ENCODE results near the gene TGM5.
"Not testable (repeated sequence)": the region's sequence is repeated elsewhere in the genome, so short reads cannot be mapped to it uniquely, and the experiment has no call there.

The TGM5 gene

DNA sequence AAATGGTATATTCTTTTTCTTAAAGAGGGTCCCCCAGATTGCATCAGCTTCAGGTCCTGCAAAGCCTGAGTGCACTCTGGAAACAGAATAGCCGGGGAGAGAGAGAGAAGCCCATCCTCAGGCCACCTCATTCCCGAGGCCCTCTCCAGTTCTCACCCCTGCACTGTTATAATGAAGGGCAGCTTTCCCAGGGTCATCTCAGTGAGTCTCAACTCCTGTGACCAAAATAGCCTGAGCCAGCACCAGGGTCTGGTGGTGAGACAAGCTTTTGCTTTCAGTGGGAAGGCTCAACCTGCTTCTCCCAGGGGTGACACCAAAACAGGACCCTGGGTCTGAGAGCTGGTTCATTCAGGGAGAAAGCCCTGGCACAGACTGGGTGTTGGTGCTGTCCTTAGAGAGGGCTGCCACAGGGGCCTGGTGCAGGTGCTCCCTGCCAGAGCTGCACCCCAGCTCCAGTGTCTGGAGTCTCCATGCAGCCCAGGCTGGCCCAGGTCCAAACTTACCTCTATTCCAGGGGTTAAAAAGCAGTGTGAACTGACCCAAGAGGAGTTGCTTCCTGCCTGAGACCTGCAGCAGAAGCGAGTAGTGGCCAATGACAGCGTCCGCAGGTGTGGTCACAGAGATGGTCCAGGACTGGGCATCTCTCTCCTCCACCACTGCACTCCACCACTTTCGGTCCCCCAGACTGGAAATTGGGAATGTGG is 52.0 kb downstream of the TGM5 start:
- no peak for DNase-seq (ENCODE audit: low spot score)

- DNase-seq (ENCODE audit: low spot score), result peak; percentile 38
These were observed 52.6 kb downstream of the TGM5 start for GRCh38 chr15:43214169-43214568.

- no peak for DNase-seq (ENCODE audit: low spot score)
These were observed 53.3 kb downstream of the TGM5 start for GRCh38 chr15:43213466-43213865.

DNA sequence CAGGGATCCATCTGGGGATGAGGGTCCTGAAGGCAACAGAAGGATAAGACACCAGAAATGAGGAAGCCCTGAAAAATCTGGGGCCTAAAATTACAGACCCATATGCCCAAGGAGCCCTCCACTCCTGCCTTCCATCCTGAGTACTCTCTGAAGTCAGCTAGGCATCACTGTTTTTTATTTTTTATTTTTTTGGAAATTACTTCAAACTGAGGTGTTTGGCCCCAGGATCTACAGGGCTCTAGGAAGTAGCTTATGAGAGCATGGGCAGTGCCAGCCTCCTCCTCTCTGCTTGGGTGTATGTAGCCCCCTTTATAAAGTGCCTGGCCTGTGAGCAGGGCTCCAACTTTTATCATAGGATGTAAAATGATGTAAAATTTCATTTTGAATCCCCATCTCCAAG is 53.8 kb downstream of the TGM5 start:
- no peak for DNase-seq (ENCODE audit: low spot score)

DNA sequence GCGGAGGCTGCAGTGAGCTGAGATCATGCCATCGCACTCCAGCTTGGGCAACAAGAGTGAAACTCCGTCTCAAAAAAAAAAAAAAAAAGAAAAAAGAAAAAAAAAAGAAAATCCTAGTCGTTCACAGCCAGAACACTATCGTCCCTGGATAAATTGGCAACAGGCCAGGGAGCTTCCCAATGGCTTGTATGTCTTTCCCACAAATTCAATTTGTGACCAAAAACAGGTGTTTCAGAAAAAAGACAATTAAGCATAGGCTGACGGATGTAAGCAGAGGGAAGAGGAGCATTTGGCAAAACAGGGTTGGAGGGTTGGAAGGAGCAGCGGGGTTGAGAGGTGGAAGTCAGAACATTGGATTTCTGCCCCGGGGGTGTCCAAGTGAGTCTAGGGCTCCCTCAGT is 54.4 kb downstream of the TGM5 start:
- DNase-seq (ENCODE audit: low spot score), result no peak

GRCh38 chr15:43211224-43211735 is 55.4 kb downstream of the TGM5 start:
- DNase-seq (ENCODE audit: low spot score), result no peak

DNA sequence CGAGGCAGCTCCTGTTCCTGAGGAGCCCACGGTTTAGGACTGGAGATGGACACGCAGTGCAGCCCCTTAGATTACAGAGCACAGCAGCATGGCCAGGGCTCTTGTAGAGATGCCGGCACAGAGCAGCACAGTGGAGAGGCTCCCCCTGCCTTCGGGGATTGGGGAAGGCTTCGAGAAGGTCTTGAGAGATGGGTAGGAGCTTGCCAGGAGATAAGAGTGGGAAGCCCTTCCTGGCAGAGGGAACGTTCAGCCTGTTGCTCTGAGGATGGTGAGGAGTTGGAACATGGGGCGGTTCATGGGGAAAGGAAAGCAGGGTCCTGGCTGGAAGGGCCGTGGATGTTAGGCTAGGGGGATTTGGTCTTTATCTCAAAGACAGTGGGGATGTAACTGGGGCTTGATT is 55.9 kb downstream of the TGM5 start:
- no peak for DNase-seq (ENCODE audit: low spot score)

GRCh38 chr15:43210172-43210745 is 56.5 kb downstream of the TGM5 start:
- DNase-seq (ENCODE audit: low spot score), result no peak

DNA sequence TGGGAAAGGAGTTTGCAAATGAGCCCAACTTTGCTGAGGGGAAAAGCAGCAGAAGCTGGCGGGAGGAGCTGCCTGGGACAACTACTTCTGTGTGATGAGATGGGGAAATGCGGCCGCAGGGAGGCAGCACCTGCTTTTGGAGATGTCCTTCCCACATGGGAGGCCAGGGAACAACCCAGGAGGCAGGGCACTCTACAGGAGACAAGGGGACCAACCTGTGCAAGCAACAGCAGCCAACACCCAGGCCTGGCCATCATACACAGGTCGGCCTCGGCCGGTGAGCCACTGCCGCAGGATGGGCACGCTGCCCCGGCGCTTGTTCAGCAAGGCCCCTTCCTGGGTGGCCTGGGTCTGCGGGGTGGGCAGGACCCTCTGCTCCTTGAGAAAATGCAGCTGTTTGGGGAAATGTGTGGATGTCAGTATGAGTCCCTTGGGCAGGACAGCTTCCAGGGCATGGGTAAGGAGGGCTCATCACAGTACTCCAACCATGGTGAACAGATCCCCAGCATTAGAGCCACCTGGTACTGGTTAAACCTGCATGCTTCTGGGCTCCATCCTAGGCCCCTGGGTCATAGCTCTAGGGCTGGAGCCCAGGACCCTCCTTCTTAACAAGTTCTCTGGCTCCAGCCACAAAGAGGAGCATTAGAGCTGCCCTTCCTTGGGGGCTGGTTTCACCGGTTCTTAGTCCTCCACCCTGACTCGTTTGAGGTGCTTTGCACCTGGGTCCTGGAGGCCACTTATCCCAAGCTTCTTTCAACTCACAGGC is 57.5 kb downstream of the TGM5 start:
- DNase-seq (ENCODE audit: low spot score), result no peak

DNA sequence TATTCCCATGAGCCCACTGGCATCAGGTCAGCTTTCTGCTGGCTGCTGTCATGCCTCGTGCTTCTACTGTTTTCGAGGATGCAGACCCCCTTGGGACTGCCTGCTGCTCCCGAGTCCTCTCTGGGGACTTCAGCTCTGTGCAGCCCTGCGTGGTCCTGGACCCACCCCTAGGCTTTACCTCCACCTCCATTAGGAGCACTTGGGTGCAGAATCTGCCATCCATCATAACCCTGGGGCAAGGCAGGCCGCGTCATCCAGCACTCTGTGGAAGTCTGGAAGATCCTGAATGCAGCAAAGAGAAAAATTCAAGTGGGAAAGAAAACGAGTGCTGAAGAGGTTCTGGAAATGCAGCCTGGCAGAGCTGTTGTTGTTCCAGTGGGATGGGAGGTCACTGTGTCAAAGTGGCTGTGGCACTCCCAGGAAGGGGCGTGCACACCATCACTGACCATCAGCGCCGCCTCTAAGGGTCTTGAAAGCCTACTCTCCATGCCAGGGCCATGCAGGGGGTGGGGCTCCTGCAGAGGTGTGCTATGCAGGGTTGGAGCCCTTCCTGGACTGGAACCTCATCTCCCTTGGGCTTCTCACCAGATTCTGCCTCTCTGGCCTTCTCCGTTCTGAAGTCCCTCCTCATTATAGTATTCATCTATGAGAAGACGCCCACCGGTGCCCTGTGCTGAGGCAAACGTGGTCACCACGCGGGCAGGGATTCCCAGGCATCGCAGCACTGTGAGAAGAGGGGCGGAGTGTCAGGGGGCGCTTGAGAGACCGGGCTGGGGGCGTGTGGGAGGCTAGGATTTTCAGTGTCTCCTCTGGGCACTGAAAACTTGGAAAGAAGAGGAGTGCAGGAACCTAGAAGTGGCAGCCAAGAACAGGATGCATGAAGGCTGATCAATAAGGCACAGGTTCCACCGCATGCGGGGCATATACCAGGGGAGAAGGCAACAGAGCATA is 58.4 kb downstream of the TGM5 start:
- no peak for DNase-seq (ENCODE audit: low spot score)

DNA sequence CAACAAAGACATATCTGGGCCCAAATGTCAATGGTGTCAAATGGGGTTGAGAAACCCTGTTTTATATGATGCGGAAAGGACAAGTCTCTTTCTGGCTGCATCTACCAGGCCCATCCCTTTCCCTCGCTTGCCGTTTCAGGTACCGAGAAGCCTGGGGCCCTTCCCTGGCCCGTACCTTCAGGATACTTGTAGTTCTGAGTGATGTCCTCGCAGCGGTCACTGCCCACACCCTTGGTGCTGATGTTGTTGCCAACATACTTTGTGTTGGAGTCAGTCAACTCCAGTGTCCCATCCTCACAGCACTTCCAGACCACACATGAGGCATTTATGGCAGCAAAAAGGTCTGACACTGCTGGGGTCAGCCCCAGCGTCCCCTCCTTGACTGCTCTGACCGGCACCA is 59.7 kb downstream of the TGM5 start:
- no peak for DNase-seq (ENCODE audit: low spot score)

DNA sequence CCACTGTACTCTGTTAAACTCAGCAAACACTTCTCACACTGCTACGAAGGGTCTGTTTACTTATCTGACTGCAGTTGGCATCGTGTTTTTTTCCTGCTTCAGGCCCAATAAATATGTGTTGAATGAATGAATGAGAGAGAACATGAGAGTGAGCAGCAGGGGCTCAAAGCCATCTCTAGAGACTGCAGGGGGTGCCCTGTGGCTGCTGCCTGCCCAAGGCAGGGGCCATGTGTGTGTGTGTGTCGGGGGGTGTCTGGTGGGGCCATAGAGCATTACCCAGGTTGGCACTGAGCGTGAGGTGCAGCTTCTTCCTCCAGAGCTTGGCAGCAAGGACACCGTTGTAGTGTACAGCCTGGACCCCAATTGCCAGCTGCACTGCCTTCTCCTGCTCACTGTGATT is 60.7 kb downstream of the TGM5 start:
- DNase-seq (ENCODE audit: low spot score), result no peak

DNA sequence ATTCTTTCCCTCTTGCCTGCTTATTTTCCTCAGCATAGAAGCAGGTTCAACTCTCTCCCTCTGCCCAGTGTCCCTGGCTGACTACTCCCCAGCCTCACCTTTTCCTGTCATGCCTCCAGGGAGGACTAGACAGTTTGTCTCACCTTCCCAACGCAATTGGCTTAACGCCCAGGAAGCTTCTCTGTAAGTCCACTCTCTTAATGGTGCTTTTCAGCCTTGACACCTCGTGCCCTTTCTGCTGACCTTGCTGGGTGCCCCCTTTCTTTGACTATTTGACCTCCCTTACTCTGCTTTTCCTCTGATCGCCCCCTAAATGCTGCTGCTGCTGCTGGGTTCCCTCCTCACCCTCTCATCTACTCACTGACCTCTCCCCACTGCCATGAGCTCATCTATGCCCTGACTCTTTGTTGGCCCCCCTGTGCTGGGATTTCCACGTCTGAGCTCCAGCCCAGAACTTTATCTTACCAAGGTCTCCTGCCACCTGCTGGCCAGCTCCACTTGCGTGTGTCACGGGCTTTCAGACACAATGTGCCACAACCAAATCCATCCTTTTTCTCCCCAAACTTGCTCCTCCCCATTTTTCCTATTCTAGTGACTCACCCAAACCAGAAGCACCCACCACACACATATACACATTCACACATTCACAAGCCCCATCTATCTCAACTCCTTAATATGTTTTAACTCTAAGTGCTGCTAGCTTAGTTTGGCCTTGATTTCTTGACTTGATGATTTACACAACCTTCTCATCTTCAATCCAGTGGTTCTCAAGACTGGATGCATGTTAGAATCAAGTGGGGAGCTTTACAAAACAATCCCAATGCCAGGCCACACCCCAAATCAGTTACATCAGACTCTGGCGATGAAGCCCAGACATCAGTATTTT is 62.5 kb downstream of the TGM5 start:
- DNase-seq (ENCODE audit: low spot score), result no peak

DNA sequence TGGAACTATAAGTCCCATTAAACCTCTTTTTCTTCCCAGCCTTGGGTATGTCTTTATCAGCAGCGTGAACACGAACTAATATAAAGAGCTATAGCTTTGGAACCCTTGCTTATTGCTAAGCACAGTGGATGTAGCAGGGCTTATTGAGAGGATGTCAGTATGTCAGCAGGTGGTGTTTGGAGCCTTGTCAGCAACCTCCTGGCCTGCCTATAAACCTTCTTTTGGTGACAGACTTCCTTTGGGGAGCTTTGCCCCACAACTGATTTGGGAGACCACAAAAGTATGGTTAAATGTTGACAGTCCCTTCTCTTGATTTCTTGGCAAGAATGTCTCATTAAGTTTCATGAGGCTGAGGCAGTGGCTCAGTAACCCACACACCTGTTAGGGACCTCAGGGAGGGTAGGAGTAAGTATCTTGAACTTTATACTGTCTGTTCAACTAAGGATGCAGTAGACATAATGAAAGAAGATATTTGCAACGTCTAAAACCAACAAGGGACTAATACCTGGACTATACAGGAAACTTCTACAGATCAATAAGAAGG is 66.7 kb downstream of the TGM5 start:
- DNase-seq (ENCODE audit: low spot score), result no peak

GRCh38 chr15:43198992-43199391 is 67.7 kb downstream of the TGM5 start:
- DNase-seq (ENCODE audit: low spot score), result no peak

- DNase-seq (ENCODE audit: low spot score), result not testable (repeated sequence)
These were observed 68.2 kb downstream of the TGM5 start for GRCh38 chr15:43198556-43198955.

- not testable (repeated sequence) for DNase-seq (ENCODE audit: low spot score)
These were observed 69.0 kb downstream of the TGM5 start for GRCh38 chr15:43197773-43198172.

- DNase-seq (ENCODE audit: low spot score), result no peak
These were observed 69.8 kb downstream of the TGM5 start for GRCh38 chr15:43196760-43197548.

DNA sequence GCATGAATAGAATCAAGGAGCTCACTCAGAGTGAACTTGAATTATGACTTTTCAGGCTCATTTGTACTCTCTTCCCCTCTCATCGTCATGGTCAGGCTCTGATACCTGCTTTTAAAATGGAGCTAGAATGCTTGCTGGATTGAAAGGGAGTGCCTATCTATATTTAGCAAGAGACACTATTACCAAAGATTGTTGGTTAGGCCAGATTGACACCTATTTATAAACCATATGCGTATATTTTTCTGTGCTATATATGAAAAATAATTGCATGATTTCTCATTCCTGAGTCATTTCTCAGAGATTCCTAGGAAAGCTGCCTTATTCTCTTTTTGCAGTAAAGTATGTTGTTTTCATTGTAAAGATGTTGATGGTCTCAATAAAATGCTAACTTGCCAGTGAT is 71.9 kb downstream of the TGM5 start:
- DNase-seq (ENCODE audit: low spot score), result no peak

- no peak for DNase-seq (ENCODE audit: low spot score)
These were observed 73.0 kb downstream of the TGM5 start for GRCh38 chr15:43193710-43194109.

All from left forelimb (tissue), 1 donor.